NCI-H1092 (cell line): Measurements from ENCODE around the gene FASTK.

Experiments
- DNase-seq: peaks from one replicate; lab custom pipeline; 2025; lab: John Stamatoyannopoulos, UW

Gene FASTK

GRCh38 chr7:151064454-151064853, 16.2 kb downstream of the FASTK start:
- DNase-seq: no peak

GRCh38 chr7:151063212-151063561, 17.4 kb downstream of the FASTK start:
- DNase-seq: no peak

GRCh38 chr7:151062399-151063211, 18.0 kb downstream of the FASTK start:
- no peak for DNase-seq

- no peak for DNase-seq
Observed at GRCh38 chr7:151062111-151062398, 18.6 kb downstream of the FASTK start.

GRCh38 chr7:151061213-151062110, 19.1 kb downstream of the FASTK start:
- no peak for DNase-seq

GRCh38 chr7:151060416-151061212, 20.0 kb downstream of the FASTK start:
- DNase-seq: no peak

- no peak for DNase-seq
Observed at GRCh38 chr7:151060113-151060415, 20.5 kb downstream of the FASTK start.

GRCh38 chr7:151059367-151060112, 21.1 kb downstream of the FASTK start, which contains the start of gene SLC4A2:
Gene SLC4A2, plus strand, starts transcription at chr7:151059589. Its CDS starts 2,399 bp downstream, at chr7:151061988.
- peak; percentile 61 for DNase-seq

GRCh38 chr7:151058781-151059366, 21.7 kb downstream of the FASTK start:
- DNase-seq: no peak

- peak; percentile 100 for DNase-seq
Observed at GRCh38 chr7:151057989-151058780, 22.4 kb downstream of the FASTK start.

- DNase-seq: no peak
Observed at GRCh38 chr7:151057506-151057988, 23.1 kb downstream of the FASTK start, which contains the start of gene CDK5. Gene CDK5, minus strand, starts transcription at chr7:151057897. Its CDS starts 49 bp downstream, at chr7:151057848.

GRCh38 chr7:151056666-151057505, 23.7 kb downstream of the FASTK start:
- DNase-seq: no peak

GRCh38 chr7:151056283-151056665, 24.3 kb downstream of the FASTK start:
- DNase-seq: no peak

- no peak for DNase-seq
Observed at GRCh38 chr7:151053751-151054150, 26.9 kb downstream of the FASTK start.

GRCh38 chr7:151053096-151053495, 27.5 kb downstream of the FASTK start:
- no peak for DNase-seq

GRCh38 chr7:151051108-151051507, 29.5 kb downstream of the FASTK start:
- no peak for DNase-seq

GRCh38 chr7:151048911-151049463, 31.6 kb downstream of the FASTK start:
- DNase-seq: no peak

- DNase-seq: no peak
Observed at GRCh38 chr7:151047976-151048815, 32.4 kb downstream of the FASTK start, which contains the start of gene ASIC3. Gene ASIC3, plus strand, starts transcription at chr7:151048531. Its CDS starts 355 bp downstream, at chr7:151048886.
